ENCODE data around the gene STAB2.

STAB2 gene

GRCh38 chr12:103586791-103587370 is at the start of gene STAB2:
Gene STAB2 (plus strand): TSS chr12:103587273. CDS start chr12:103587477, 204 bp downstream.
- no peak within 1 kb of the TSS for H3K27ac ChIP-seq
- no peak for DNase-seq (ENCODE audit: low read depth, low spot score)

GRCh38 chr12:103538397-103538796 is 48.7 kb upstream of the STAB2 start:
- no peak for DNase-seq (ENCODE audit: low read depth, low spot score)
- H3K27ac ChIP-seq, result peak overlapping the region; percentile 9

- no peak for DNase-seq (ENCODE audit: low read depth, low spot score)
- no peak overlapping the region for H3K27ac ChIP-seq
Measured at GRCh38 chr12:103540319-103540718, 46.8 kb upstream of the STAB2 start.

- DNase-seq (ENCODE audit: low read depth, low spot score), result no peak
- no peak overlapping the region for H3K27ac ChIP-seq
Measured at GRCh38 chr12:103542078-103542477, 45.0 kb upstream of the STAB2 start.

GRCh38 chr12:103546959-103547358 is 40.1 kb upstream of the STAB2 start:
- DNase-seq (ENCODE audit: low read depth, low spot score), result no peak
- no peak overlapping the region for H3K27ac ChIP-seq

GRCh38 chr12:103547376-103547775 is 39.7 kb upstream of the STAB2 start:
- no peak overlapping the region for H3K27ac ChIP-seq
- DNase-seq (ENCODE audit: low read depth, low spot score), result no peak

GRCh38 chr12:103547929-103548328 is 39.1 kb upstream of the STAB2 start:
- no peak overlapping the region for H3K27ac ChIP-seq
- DNase-seq (ENCODE audit: low read depth, low spot score), result no peak

- DNase-seq (ENCODE audit: low read depth, low spot score), result no peak
- H3K27ac ChIP-seq, result no peak overlapping the region
Measured at GRCh38 chr12:103548622-103549601, 38.2 kb upstream of the STAB2 start.

GRCh38 chr12:103556890-103557627 is 30.0 kb upstream of the STAB2 start:
- H3K27ac ChIP-seq, result no peak overlapping the region
- no peak for DNase-seq (ENCODE audit: low read depth, low spot score)

GRCh38 chr12:103557628-103558010 is 29.5 kb upstream of the STAB2 start:
- H3K27ac ChIP-seq, result no peak overlapping the region
- DNase-seq (ENCODE audit: low read depth, low spot score), result no peak

- DNase-seq (ENCODE audit: low read depth, low spot score), result no peak
- no peak overlapping the region for H3K27ac ChIP-seq
Measured at GRCh38 chr12:103558879-103559278, 28.2 kb upstream of the STAB2 start.

GRCh38 chr12:103560604-103561101 is 26.4 kb upstream of the STAB2 start:
- DNase-seq (ENCODE audit: low read depth, low spot score), result peak; percentile 100
- peak overlapping the region; percentile 98 for H3K27ac ChIP-seq

GRCh38 chr12:103561174-103561573 is 25.9 kb upstream of the STAB2 start:
- H3K27ac ChIP-seq, result peak overlapping the region; percentile 98
- DNase-seq (ENCODE audit: low read depth, low spot score), result peak; percentile 29

- no peak for DNase-seq (ENCODE audit: low read depth, low spot score)
- H3K27ac ChIP-seq, result no peak overlapping the region
Measured at GRCh38 chr12:103566398-103566797, 20.7 kb upstream of the STAB2 start.

- DNase-seq (ENCODE audit: low read depth, low spot score), result no peak
- no peak overlapping the region for H3K27ac ChIP-seq
Measured at GRCh38 chr12:103569278-103569677, 17.8 kb upstream of the STAB2 start.

GRCh38 chr12:103571286-103571685 is 15.8 kb upstream of the STAB2 start:
- H3K27ac ChIP-seq, result peak overlapping the region; percentile 53
- DNase-seq (ENCODE audit: low read depth, low spot score), result no peak

GRCh38 chr12:103572312-103573045 is 14.6 kb upstream of the STAB2 start:
- DNase-seq (ENCODE audit: low read depth, low spot score), result no peak
- no peak overlapping the region for H3K27ac ChIP-seq

- no peak for DNase-seq (ENCODE audit: low read depth, low spot score)
- no peak overlapping the region for H3K27ac ChIP-seq
Measured at GRCh38 chr12:103573185-103573584, 13.9 kb upstream of the STAB2 start.

- no peak for DNase-seq (ENCODE audit: low read depth, low spot score)
- no peak overlapping the region for H3K27ac ChIP-seq
Measured at GRCh38 chr12:103578926-103579325, 8.1 kb upstream of the STAB2 start.

- no peak for DNase-seq (ENCODE audit: low read depth, low spot score)
- H3K27ac ChIP-seq, result peak overlapping the region; percentile 55
Measured at GRCh38 chr12:103580026-103580425, 7.0 kb upstream of the STAB2 start.

Measured in epithelial cell of prostate (primary cell).